Activated naive CD8-positive, alpha-beta T cell treated with anti-CD3 and anti-CD28 coated beads, Interleukin-2, amount 10 ng/mL, durations not matched to agents 7 days and 5 days (primary cell): Measurements from ENCODE around the gene RERE. TPM values are rescaled to one million over a fixed set of nuclear protein-coding genes. Genes with fewer than 3 reads are reported as not detected.
A peak's percentile ranks its signal among the peaks of the same experiment; 100 is the strongest.
"Not testable (repeated sequence)": the region's sequence is repeated elsewhere in the genome, so short reads cannot be mapped to it uniquely, and the experiment has no call there.

Source experiments
- ATAC-seq: fragments of 150-1000 bp; cut with Tn5 transposase; one replicate; pipeline ENCODE4 v1.10.0; 2021; ENCODE audit warnings: low read depth, moderate library complexity
- POLR2A ChIA-PET: fragments of 350-600 bp; sonication (Branson Sonifier 250); formaldehyde crosslinking; loops from one replicate; lab custom pipeline; 2021; ENCODE audit warnings: antibody characterized with exemption; lab: Charles Lee
- DNase-seq: peaks from one replicate; pipeline ENCODE4 v3.0.0; 2021
- H3K27ac Mint-ChIP-seq: one replicate; pipeline ENCODE4 v1.8.0; 2022; ENCODE audit warnings: mild to moderate bottlenecking, mixed read lengths
- H3K27me3 Mint-ChIP-seq: one replicate; pipeline ENCODE4 v1.8.0; 2022; ENCODE audit warnings: mild to moderate bottlenecking, moderate library complexity, mixed read lengths
- H3K36me3 Mint-ChIP-seq: one replicate; pipeline ENCODE4 v1.8.0; 2021; ENCODE audit warnings: mild to moderate bottlenecking, mixed read lengths
- H3K4me1 Mint-ChIP-seq: one replicate; pipeline ENCODE4 v1.8.0; 2021; ENCODE audit warnings: mixed read lengths
- H3K4me3 Mint-ChIP-seq: one replicate; pipeline ENCODE4 v1.8.0; 2022; ENCODE audit warnings: mild to moderate bottlenecking, moderate library complexity, mixed read lengths
- H3K9me3 Mint-ChIP-seq: one replicate; pipeline ENCODE4 v1.8.0; 2021; ENCODE audit warnings: mixed read lengths
- total RNA-seq, 2 experiments: library from RNA; stranded (reverse); gene quantifications; one replicate each; pipeline ENCODE4 v1.2.3, GENCODE V29; 2021

RERE gene
- total RNA-seq, 2 experiments from 2014 or later, result 64.4 to 68.7 TPM

- POLR2A ChIA-PET, result no interaction called here
- Mint-ChIP-seq H3K27me3 (no peaks in the 10 kb centered on the region), H3K9me3 (no peaks in the 10 kb centered on the region), H3K27ac (no peak overlapping the region), H3K4me1 (peaks cover 20% of the 10 kb centered on the region), H3K36me3 (peaks cover 9% of the 10 kb centered on the region), H3K4me3 (no peak overlapping the region)
- ATAC-seq (no peak), DNase-seq (no peak)
Observed at GRCh38 chr1:8457760-8458381, 359.6 kb downstream of the RERE start.

GRCh38 chr1:8456991-8457390, 360.4 kb downstream of the RERE start:
- POLR2A ChIA-PET, result no interaction called here
- Mint-ChIP-seq H3K9me3 (no peaks in the 10 kb centered on the region), H3K36me3 (peaks cover 7% of the 10 kb centered on the region), H3K27me3 (no peaks in the 10 kb centered on the region), H3K4me1 (peaks cover 17% of the 10 kb centered on the region), H3K27ac (no peak overlapping the region), H3K4me3 (no peak overlapping the region)
- DNase-seq (no peak), ATAC-seq (no peak)

- peaks cover 15% of the 10 kb centered on the region for H3K4me1 Mint-ChIP-seq
- no peak for DNase-seq
- ATAC-seq, result no peak
- H3K27ac Mint-ChIP-seq, result no peak overlapping the region
- POLR2A ChIA-PET, result interaction anchor here (0.5 kb wide), 1 partner anchor 1199 kb away, joined by 4 read pairs; no protein-coding TSS in a partner anchor
- H3K4me3 Mint-ChIP-seq, result no peak overlapping the region
- H3K9me3 Mint-ChIP-seq, result no peaks in the 10 kb centered on the region
- no peaks in the 10 kb centered on the region for H3K27me3 Mint-ChIP-seq
- peaks cover 5% of the 10 kb centered on the region for H3K36me3 Mint-ChIP-seq
Observed at GRCh38 chr1:8456308-8456912, 361.0 kb downstream of the RERE start.

GRCh38 chr1:8455700-8456307, 361.6 kb downstream of the RERE start:
- DNase-seq (no peak), ATAC-seq (no peak)
- Mint-ChIP-seq H3K27me3 (no peaks in the 10 kb centered on the region), H3K27ac (no peak overlapping the region), H3K4me3 (no peak overlapping the region), H3K36me3 (peaks cover 3% of the 10 kb centered on the region), H3K9me3 (no peaks in the 10 kb centered on the region), H3K4me1 (peaks cover 15% of the 10 kb centered on the region)
- POLR2A ChIA-PET, result interaction anchor here (0.5 kb wide), 1 partner anchor 1200 kb away, joined by 4 read pairs; no protein-coding TSS in a partner anchor

- Mint-ChIP-seq H3K27me3 (no peaks in the 10 kb centered on the region), H3K27ac (no peak overlapping the region), H3K36me3 (peaks cover 11% of the 10 kb centered on the region), H3K9me3 (peaks cover 3% of the 10 kb centered on the region), H3K4me3 (no peak overlapping the region), H3K4me1 (peaks cover 14% of the 10 kb centered on the region)
- no peak for DNase-seq
- POLR2A ChIA-PET, result no interaction called here
- no peak for ATAC-seq
Observed at GRCh38 chr1:8450312-8450711, 367.1 kb downstream of the RERE start.

GRCh38 chr1:8448911-8449661, 368.4 kb downstream of the RERE start:
- DNase-seq (no peak), ATAC-seq (no peak)
- Mint-ChIP-seq H3K36me3 (peaks cover 17% of the 10 kb centered on the region), H3K27me3 (no peaks in the 10 kb centered on the region), H3K27ac (no peak overlapping the region), H3K9me3 (peaks cover 5% of the 10 kb centered on the region), H3K4me1 (peaks cover 16% of the 10 kb centered on the region), H3K4me3 (no peak overlapping the region)
- POLR2A ChIA-PET, result interaction anchor here (0.6 to 0.9 kb wide), 4 partner anchors 18 to 69 kb away, joined by 3 to 4 read pairs (median 3); no protein-coding TSS in a partner anchor

- H3K36me3 Mint-ChIP-seq, result peaks cover 17% of the 10 kb centered on the region
- not testable (repeated sequence) for DNase-seq, H3K9me3 Mint-ChIP-seq, H3K27me3 Mint-ChIP-seq, ATAC-seq, H3K4me3 Mint-ChIP-seq, H3K27ac Mint-ChIP-seq
- POLR2A ChIA-PET, result interaction anchor here (0.6 to 0.7 kb wide), 2 partner anchors 24 to 69 kb away, joined by 3 read pairs; no protein-coding TSS in a partner anchor
- H3K4me1 Mint-ChIP-seq, result peaks cover 16% of the 10 kb centered on the region
Observed at GRCh38 chr1:8448505-8448904, 368.9 kb downstream of the RERE start.

GRCh38 chr1:8447616-8448150, 369.8 kb downstream of the RERE start:
- Mint-ChIP-seq H3K4me3 (no peak overlapping the region), H3K4me1 (peaks cover 16% of the 10 kb centered on the region), H3K36me3 (peaks cover 19% of the 10 kb centered on the region), H3K27ac (no peak overlapping the region), H3K9me3 (peaks cover 5% of the 10 kb centered on the region), H3K27me3 (no peaks in the 10 kb centered on the region)
- ATAC-seq (no peak), DNase-seq (no peak)
- POLR2A ChIA-PET, result no interaction called here

GRCh38 chr1:8446119-8446518, 371.3 kb downstream of the RERE start:
- Mint-ChIP-seq H3K36me3 (peaks cover 23% of the 10 kb centered on the region), H3K4me1 (peaks cover 16% of the 10 kb centered on the region), H3K4me3 (peak overlapping the region; percentile 43)
- POLR2A ChIA-PET, H3K27me3 Mint-ChIP-seq, DNase-seq, H3K27ac Mint-ChIP-seq, H3K9me3 Mint-ChIP-seq: not testable (repeated sequence)
- ATAC-seq, result peak; percentile 52

- Mint-ChIP-seq H3K27me3 (no peaks in the 10 kb centered on the region), H3K27ac (no peak overlapping the region), H3K4me3 (no peak overlapping the region), H3K9me3 (peaks cover 5% of the 10 kb centered on the region), H3K36me3 (peaks cover 23% of the 10 kb centered on the region), H3K4me1 (peaks cover 28% of the 10 kb centered on the region)
- ATAC-seq, result peak; percentile 30
- POLR2A ChIA-PET, result interaction anchor here (0.7 kb wide), 1 partner anchor 247 kb away, joined by 3 read pairs; no protein-coding TSS in a partner anchor
- no peak for DNase-seq
Observed at GRCh38 chr1:8443558-8444194, 373.8 kb downstream of the RERE start.

GRCh38 chr1:8441426-8441825, 376.0 kb downstream of the RERE start:
- H3K4me1 Mint-ChIP-seq, result peaks cover 22% of the 10 kb centered on the region
- no peaks in the 10 kb centered on the region for H3K27me3 Mint-ChIP-seq
- no peak overlapping the region for H3K4me3 Mint-ChIP-seq
- H3K36me3 Mint-ChIP-seq, result peaks cover 20% of the 10 kb centered on the region
- POLR2A ChIA-PET, result interaction anchor here (0.9 kb wide), 1 partner anchor 10 kb away, joined by 3 read pairs; no protein-coding TSS in a partner anchor
- H3K9me3 Mint-ChIP-seq, result peaks cover 5% of the 10 kb centered on the region
- DNase-seq, result no peak
- no peak overlapping the region for H3K27ac Mint-ChIP-seq
- no peak for ATAC-seq

- H3K36me3 Mint-ChIP-seq, result peaks cover 17% of the 10 kb centered on the region
Observed at GRCh38 chr1:8439015-8439702, 378.3 kb downstream of the RERE start.

More at GRCh38 chr1:8439015-8439702, 378.3 kb downstream of the RERE start:
- no peaks in the 10 kb centered on the region for H3K27me3 Mint-ChIP-seq
- POLR2A ChIA-PET, result interaction anchor here (0.8 kb wide), 1 partner anchor 27 kb away, joined by 3 read pairs; no protein-coding TSS in a partner anchor
- ATAC-seq (no peak), DNase-seq (no peak)
- no peak overlapping the region for H3K4me3 Mint-ChIP-seq
- no peaks in the 10 kb centered on the region for H3K9me3 Mint-ChIP-seq
- no peak overlapping the region for H3K27ac Mint-ChIP-seq
- peaks cover 11% of the 10 kb centered on the region for H3K4me1 Mint-ChIP-seq
